Ishikawa (cell line): Measurements from ENCODE around the gene PDE3A.

Experiments
- CEBPB ChIP-seq: IDR thresholded peaks from 2 replicates; pipeline ENCODE4 v1.6.1; 2012
- CREB1 ChIP-seq: IDR thresholded peaks from 2 replicates; pipeline ENCODE4 v1.6.1; 2012; ENCODE audit warnings: low read depth
- EP300 ChIP-seq: IDR thresholded peaks from 2 replicates; pipeline ENCODE4 v1.6.1; 2012; ENCODE audit warnings: borderline replicate concordance
- MAX ChIP-seq: IDR thresholded peaks from 2 replicates; pipeline ENCODE4 v1.6.1; 2012
- NFIC ChIP-seq: IDR thresholded peaks from 2 replicates; pipeline ENCODE4 v1.6.1; 2012
- RAD21 ChIP-seq: IDR thresholded peaks from 2 replicates; pipeline ENCODE4 v1.6.1; 2012; ENCODE audit warnings: low read depth
- REST ChIP-seq: IDR thresholded peaks from 2 replicates; pipeline ENCODE4 v1.6.1; 2012; ENCODE audit warnings: low read depth, mild to moderate bottlenecking
- TAF1 ChIP-seq: IDR thresholded peaks from 2 replicates; pipeline ENCODE4 v1.6.1; 2012; ENCODE audit warnings: low read depth, mild to moderate bottlenecking
- TCF12 ChIP-seq: IDR thresholded peaks from 2 replicates; pipeline ENCODE4 v1.6.1; 2012; ENCODE audit warnings: low read depth
- TEAD4 ChIP-seq: IDR thresholded peaks from 2 replicates; pipeline ENCODE4 v1.6.1; 2012
- USF1 ChIP-seq: IDR thresholded peaks from 2 replicates; pipeline ENCODE4 v1.6.1; 2012
- YY1 ChIP-seq: IDR thresholded peaks from 2 replicates; pipeline ENCODE4 v1.6.1; 2012; ENCODE audit warnings: low read depth
- ZBTB7A ChIP-seq: IDR thresholded peaks from 2 replicates; pipeline ENCODE4 v1.6.1; 2012; ENCODE audit warnings: low read depth

GRCh38 chr12:20367583-20368113 lies 689 bp upstream of the PDE3A start:
- no peak for TF ChIP-seq REST
- TF ChIP-seq CEBPB: no peak
- no peak for TF ChIP-seq NFIC
- no peak for TF ChIP-seq YY1
- TF ChIP-seq MAX: no peak
- no peak for TF ChIP-seq TEAD4
- TF ChIP-seq USF1: no peak
- TF ChIP-seq ZBTB7A: no peak
- no peak for TF ChIP-seq EP300
- no peak for TF ChIP-seq RAD21
- TF ChIP-seq TAF1: no peak
- TF ChIP-seq CREB1: no peak
- TF ChIP-seq TCF12: no peak
